H1 (cell line): ENCODE results near the gene PDE9A. TPM values are rescaled to one million over a fixed set of nuclear protein-coding genes. Genes with fewer than 3 reads are reported as not detected.

Experiments
- CTCF ChIA-PET: fragments of 300-600 bp; sonication (Branson Sonifier 250); formaldehyde crosslinking; loops from one replicate; lab custom pipeline; 2021; ENCODE audit not compliant: partially characterized antibody; lab: Charles Lee
- POLR2A ChIA-PET: fragments of 300-600 bp; sonication (Branson Sonifier 250); formaldehyde crosslinking; loops from one replicate; lab custom pipeline; 2021; ENCODE audit warnings: inconsistent platforms; ENCODE audit not compliant: partially characterized antibody; lab: Charles Lee
- DNase-seq, 2 experiments: peaks; one replicate each; pipeline versions ENCODE4 v3.0.0 to v3.0.0-alpha.2; 2010 to 2022; ENCODE audit warnings: low spot score in 2 of 2, low read depth in 1 of 2, mixed read lengths in 1 of 2
- FAIRE-seq: peaks from 2 replicates; lab custom pipeline; 2011; peaks lifted over from hg19 to GRCh38; lab: Jason Lieb, UNC
- H2AFZ ChIP-seq: 2 replicates; pipeline ENCODE4 v1.8.1; 2012; ENCODE audit warnings: low read length, inconsistent platforms
- H2AK5ac ChIP-seq: 2 replicates; pipeline ENCODE4 v1.6.1; 2013; ENCODE audit warnings: low read depth, low read length
- H2BK120ac ChIP-seq: replicated peaks from 2 replicates; pipeline ENCODE3; 2013; ENCODE audit warnings: low read depth, low read length, inconsistent platforms
- H2BK12ac ChIP-seq: 2 replicates; pipeline ENCODE4 v1.6.1; 2013; ENCODE audit warnings: low read depth, low read length
- H2BK15ac ChIP-seq: 2 replicates; pipeline ENCODE4 v1.6.1; 2013; ENCODE audit warnings: low read length
- H2BK20ac ChIP-seq: 2 replicates; pipeline ENCODE4 v1.6.1; 2013; ENCODE audit warnings: low read length
- H2BK5ac ChIP-seq: 2 replicates; pipeline ENCODE4 v1.6.1; 2013; ENCODE audit warnings: low read depth, low read length
- H3K14ac ChIP-seq: 2 replicates; pipeline ENCODE4 v1.6.1; 2013; ENCODE audit warnings: inconsistent platforms; ENCODE audit not compliant: insufficient read length
- H3K18ac ChIP-seq: 2 replicates; pipeline ENCODE4 v1.6.1; 2013; ENCODE audit warnings: low read length; ENCODE audit errors: extremely low read depth
- H3K23ac ChIP-seq: 2 replicates; pipeline ENCODE4 v1.6.1; 2013; ENCODE audit warnings: inconsistent platforms; ENCODE audit not compliant: insufficient read length
- H3K23me2 ChIP-seq: 2 replicates; pipeline ENCODE4 v1.6.1; 2013; ENCODE audit warnings: low read depth, low read length
- H3K27ac ChIP-seq: 2 replicates; pipeline ENCODE4 v1.6.1; 2011; ENCODE audit warnings: low read depth, low read length, inconsistent platforms
- H3K27me3 ChIP-seq, 4 experiments: replicated peaks in 1 of 4; 1 replicate in 1 of 4; 2 replicates in 3 of 4; pipeline versions ENCODE4 v1.6.1 to v1.8.1; 2011 to 2013; ENCODE audit warnings: low read length in 3 of 4, mild to moderate bottlenecking in 3 of 4, inconsistent platforms in 2 of 4, mixed read lengths in 2 of 4, moderate library complexity in 1 of 4; ENCODE audit not compliant: control insufficient read depth in 3 of 4, insufficient read depth in 3 of 4; ENCODE audit errors: extremely low read depth in 1 of 4
- H3K36me3 ChIP-seq, 4 experiments: 2 replicates each; pipeline versions ENCODE4 v1.6.1 to v1.8.1; 2011 to 2013; ENCODE audit warnings: mild to moderate bottlenecking in 4 of 4, low read length in 3 of 4, moderate library complexity in 2 of 4, control low read depth in 1 of 4, inconsistent platforms in 1 of 4; ENCODE audit not compliant: insufficient read depth in 4 of 4, control insufficient read depth in 2 of 4
- H3K4ac ChIP-seq: replicated peaks from 2 replicates; pipeline ENCODE3; 2013; ENCODE audit warnings: low read length, low read depth, mixed read lengths, inconsistent platforms; ENCODE audit not compliant: insufficient read length
- H3K4me1 ChIP-seq, 4 experiments: replicated peaks in 1 of 4; 1 replicate in 1 of 4; 2 replicates in 3 of 4; pipeline versions ENCODE4 v1.6.1 to v1.8.1; 2011 to 2013; ENCODE audit warnings: low read length in 3 of 4, inconsistent platforms in 2 of 4, mixed read lengths in 1 of 4; ENCODE audit not compliant: insufficient read depth in 4 of 4, control insufficient read depth in 3 of 4
- H3K4me2 ChIP-seq, 2 experiments: 2 replicates each; pipeline versions ENCODE4 v1.6.1 to v1.8.1; 2011 to 2013; ENCODE audit warnings: low read depth in 2 of 2, low read length in 2 of 2, control low read depth in 1 of 2, inconsistent platforms in 1 of 2, mild to moderate bottlenecking in 1 of 2; ENCODE audit not compliant: insufficient read depth in 1 of 2
- H3K4me3 ChIP-seq, 4 experiments: fragments of 200-600, 300-600 bp in 1 of 4; sonication (generic), shearing (Covaris generic), sonication (Bioruptor Twin) in 1 of 4; 2 replicates each; pipeline versions ENCODE4 v1.5.1 to v1.8.1; 2011 to 2016; ENCODE audit warnings: low read length in 4 of 4, low read depth in 3 of 4, control low read depth in 2 of 4, inconsistent platforms in 2 of 4, mild to moderate bottlenecking in 2 of 4, mixed read lengths in 1 of 4, moderate library complexity in 1 of 4; ENCODE audit not compliant: insufficient read depth in 2 of 4; ENCODE audit errors: extremely low read depth in 1 of 4
- H3K56ac ChIP-seq: replicated peaks from 2 replicates; pipeline ENCODE3; 2013; ENCODE audit warnings: low read depth, mild to moderate bottlenecking, mixed read lengths, low read length, inconsistent platforms; ENCODE audit not compliant: insufficient read length
- H3K79me1 ChIP-seq: 2 replicates; pipeline ENCODE4 v1.6.1; 2013; ENCODE audit warnings: low read depth, low read length, control low read depth
- H3K79me2 ChIP-seq, 2 experiments: 2 replicates each; pipeline versions ENCODE4 v1.6.1 to v1.8.1; 2012 to 2013; ENCODE audit warnings: low read length in 2 of 2, mild to moderate bottlenecking in 2 of 2, inconsistent platforms in 1 of 2; ENCODE audit not compliant: insufficient read depth in 2 of 2, control insufficient read depth in 1 of 2
- H3K9ac ChIP-seq, 4 experiments: replicated peaks in 1 of 4; 1 replicate in 1 of 4; 2 replicates in 3 of 4; pipeline versions ENCODE4 v1.6.1 to v1.8.1; 2011 to 2013; ENCODE audit warnings: low read depth in 3 of 4, low read length in 3 of 4, control low read depth in 2 of 4, mild to moderate bottlenecking in 2 of 4, moderate library complexity in 2 of 4, inconsistent platforms in 1 of 4; ENCODE audit errors: extremely low read depth in 1 of 4
- H3K9me3 ChIP-seq, 2 experiments: 2 replicates each; pipeline versions ENCODE4 v1.6.1 to v1.8.1; 2012 to 2013; ENCODE audit warnings: mild to moderate bottlenecking in 2 of 2, moderate library complexity in 2 of 2, control low read depth in 1 of 2, inconsistent platforms in 1 of 2, low read depth in 1 of 2, low read length in 1 of 2, mixed read lengths in 1 of 2; ENCODE audit not compliant: insufficient read depth in 2 of 2
- H4K20me1 ChIP-seq, 2 experiments: replicated peaks in 1 of 2; 2 replicates each; pipeline versions ENCODE3 to v1.8.1; 2011 to 2013; ENCODE audit warnings: inconsistent platforms in 2 of 2, low read length in 2 of 2, mild to moderate bottlenecking in 1 of 2; ENCODE audit not compliant: insufficient read depth in 2 of 2, control insufficient read depth in 1 of 2
- H4K5ac ChIP-seq: 2 replicates; pipeline ENCODE4 v1.6.1; 2013; ENCODE audit warnings: low read length, low read depth, mixed read lengths, inconsistent platforms; ENCODE audit not compliant: insufficient read length
- H4K8ac ChIP-seq: 2 replicates; pipeline ENCODE4 v1.8.0; 2013; ENCODE audit warnings: mild to moderate bottlenecking, moderate library complexity, low read length, inconsistent platforms; ENCODE audit not compliant: insufficient read depth; ENCODE audit errors: extremely low read depth
- H4K91ac ChIP-seq: replicated peaks from 2 replicates; pipeline ENCODE3; 2013; ENCODE audit warnings: low read length, mixed read lengths, inconsistent platforms; ENCODE audit not compliant: insufficient read length
- ASH2L ChIP-seq: fragments of 200-600, 300-600 bp; sonication (generic); IDR thresholded peaks from one replicate; pipeline ENCODE4 v1.7.1; 2017; ENCODE audit warnings: low read length
- CREB1 ChIP-seq: IDR thresholded peaks from 2 replicates; pipeline ENCODE4 v1.6.1; 2012; ENCODE audit warnings: inconsistent platforms
- EP300 ChIP-seq, 2 experiments: IDR thresholded peaks; 1 replicate in 1 of 2; 2 replicates in 1 of 2; pipeline ENCODE4 v1.6.1; 2011 to 2012; ENCODE audit warnings: low read depth in 2 of 2, low read length in 2 of 2, mild to moderate bottlenecking in 2 of 2, borderline replicate concordance in 1 of 2, inconsistent platforms in 1 of 2, moderate library complexity in 1 of 2
- JUN ChIP-seq: IDR thresholded peaks from 2 replicates; pipeline ENCODE4 v1.6.1; 2011; ENCODE audit warnings: low read depth, mild to moderate bottlenecking, improper control_type of control experiment, low read length
- JUND ChIP-seq: IDR thresholded peaks from 2 replicates; pipeline ENCODE4 v1.6.1; 2011; ENCODE audit warnings: mild to moderate bottlenecking, improper control_type of control experiment, low read length
- POU5F1 ChIP-seq: IDR thresholded peaks from 2 replicates; pipeline ENCODE4 v1.6.1; 2011; ENCODE audit warnings: low read depth, mild to moderate bottlenecking, low read length, moderate library complexity
- RNF2 ChIP-seq: fragments of 200-900, 300-1000 bp; sonication (generic); IDR thresholded peaks from 2 replicates; pipeline ENCODE4 v1.7.1; 2016; ENCODE audit warnings: borderline replicate concordance, low read depth, mild to moderate bottlenecking, antibody characterized with exemption, low read length; ENCODE audit not compliant: poor library complexity, severe bottlenecking; ENCODE audit errors: missing control alignments
- SIN3A ChIP-seq, 2 experiments: IDR thresholded peaks in 1 of 2; conservative IDR thresholded peaks in 1 of 2; 2 replicates each; pipeline ENCODE4 v1.6.1; 2011 to 2012; ENCODE audit warnings: low read length in 2 of 2, improper control_type of control experiment in 1 of 2, low read depth in 1 of 2, mild to moderate bottlenecking in 1 of 2
- SRF ChIP-seq: IDR thresholded peaks from 2 replicates; pipeline ENCODE4 v1.6.1; 2011; ENCODE audit warnings: mild to moderate bottlenecking, low read depth, low read length, moderate library complexity
- TAF1 ChIP-seq: IDR thresholded peaks from 2 replicates; pipeline ENCODE4 v1.6.1; 2011; ENCODE audit warnings: mild to moderate bottlenecking, low read depth, low read length
- TCF12 ChIP-seq: IDR thresholded peaks from 2 replicates; pipeline ENCODE4 v1.6.1; 2011; ENCODE audit warnings: low read depth, mild to moderate bottlenecking, low read length
- TEAD4 ChIP-seq: IDR thresholded peaks from 2 replicates; pipeline ENCODE4 v1.6.1; 2012; ENCODE audit warnings: low read depth, low read length, inconsistent platforms, mixed read lengths
- YY1 ChIP-seq: IDR thresholded peaks from 2 replicates; pipeline ENCODE4 v1.6.1; 2011; ENCODE audit warnings: low read depth, mild to moderate bottlenecking, low read length
- WGBS, 2 experiments: shearing (Covaris generic) in 1 of 2; methylation state at CpG; one replicate each; pipeline versions ENCODE4 v1.1.6 to v1.1.7; 2013 to 2015; ENCODE audit warnings: low lambda C conversion rate in 2 of 2, mixed read lengths in 2 of 2, inconsistent platforms in 1 of 2, low coverage in 1 of 2, missing lambda C conversion rate in 1 of 2; ENCODE audit not compliant: insufficient replicate concordance in 2 of 2, insufficient coverage in 1 of 2, insufficient read length in 1 of 2; ENCODE audit errors: extremely low coverage in 1 of 2, missing lambda C conversion rate in 1 of 2; 5-methylcytosine and 5-hydroxymethylcytosine counted together
- polyA plus RNA-seq, 7 experiments: library from polyadenylated mRNA; depleted of rRNA in 3 of 7; stranded (reverse) in 5 of 7; unstranded in 2 of 7; fragments of >200 nt in 5 of 7; fragments of 200-250 nt in 2 of 7; gene quantifications; 1 replicate in 5 of 7; 2 replicates in 1 of 7; 4 replicates in 1 of 7; pipeline versions ENCODE4 v1.2.1 to v1.2.3, GENCODE V29; 2011 to 2013; ENCODE audit warnings: missing spikeins in 2 of 7, mixed read lengths in 2 of 7
- total RNA-seq: library from RNA; stranded (reverse); fragmentation: NEBNext Ultra II Directional; extraction: Animal tissue kit (Norgen Biotek cat#: 25700); gene quantifications from 2 replicates; pipeline ENCODE4 v1.2.1, GENCODE V29; 2021

Gene PDE9A
- total and polyA plus RNA-seq, 2 of the 8 experiments (the other 6 are each of a cell fraction or from before 2014, with no cell fraction given), result 39.2 to 45.9 TPM

- Histone ChIP-seq H3K27ac (no peak overlapping the region), H4K20me1 (peaks cover 0 to 7% of the 10 kb centered on the region in 2 experiments), H3K27me3 (no peaks in the 10 kb centered on the region), H3K4ac (no peak overlapping the region), H3K56ac (no peak overlapping the region), H3K36me3 (no peaks in the 10 kb centered on the region; a peak in 1 of 8 replicates), H2BK20ac (no peak overlapping the region), H4K5ac (no peak overlapping the region), H2BK120ac (no peak overlapping the region), H2AFZ (no peak overlapping the region), H3K14ac (no peak overlapping the region), H4K8ac (0 out of 2 replicates have a peak overlapping the region, but pooled peaks have one; percentile 35), H4K91ac (no peak overlapping the region), H3K4me1 (no peaks in the 10 kb centered on the region), H3K4me2 (no peak overlapping the region), H3K23me2 (no peaks in the 10 kb centered on the region), H2BK12ac (no peak overlapping the region), H3K18ac (no peak overlapping the region), H2BK15ac (no peak overlapping the region), H3K9ac (no peak overlapping the region), H2AK5ac (no peak overlapping the region), H2BK5ac (no peak overlapping the region), H3K79me2 (no peaks in the 10 kb centered on the region), H3K4me3 (no peak overlapping the region), H3K23ac (no peak overlapping the region), H3K9me3 (no peaks in the 10 kb centered on the region), H3K79me1 (no peaks in the 10 kb centered on the region)
- WGBS, 2 experiments, result 86% methylated on average over 11 of the region's 11 CpGs; no CpG with 5 or more reads in 1 of the 2 experiments
- ChIA-PET POLR2A (no interaction called here), CTCF (no interaction called here)
- DNase-seq (no peak), FAIRE-seq (no peak)
- TF ChIP-seq RNF2, result no peak
- no peak for TF ChIP-seq CREB1
- no peak for TF ChIP-seq SRF
- no peak for TF ChIP-seq POU5F1
- TF ChIP-seq TAF1, result no peak
- no peak for TF ChIP-seq TEAD4
- TF ChIP-seq ASH2L, result no peak
- no peak for TF ChIP-seq TCF12
- no peak for TF ChIP-seq JUND
- no peak for TF ChIP-seq JUN
- no peak for TF ChIP-seq SIN3A (conservative IDR thresholded peaks at IDR 0.05 in 1 of 2, IDR thresholded peaks at IDR 0.05 in 1 of 2; ENCODE audit: low read depth in 1 of 2, low read length in 2 of 2)
- TF ChIP-seq YY1, result no peak
- no peak for TF ChIP-seq EP300 (IDR thresholded peaks at IDR 0.05; ENCODE audit: borderline replicate concordance in 1 of 2, low read depth in 2 of 2, low read length in 2 of 2)
These were observed 68.7 kb downstream of the PDE9A start for GRCh38 chr21:42722153-42722552.
